H1 (cell line): ENCODE data around the gene ZNF419. TPM values are rescaled to one million over a fixed set of nuclear protein-coding genes. Genes with fewer than 3 reads are reported as not detected.
"Not testable (repeated sequence)": the region's sequence is repeated elsewhere in the genome, so short reads cannot be mapped to it uniquely, and the experiment has no call there.

Source experiments
- CTCF ChIA-PET: fragments of 300-600 bp; sonication (Branson Sonifier 250); formaldehyde crosslinking; loops from one replicate; lab custom pipeline; 2021; ENCODE audit not compliant: partially characterized antibody; lab: Charles Lee
- POLR2A ChIA-PET: fragments of 300-600 bp; sonication (Branson Sonifier 250); formaldehyde crosslinking; loops from one replicate; lab custom pipeline; 2021; ENCODE audit warnings: inconsistent platforms; ENCODE audit not compliant: partially characterized antibody; lab: Charles Lee
- DNase-seq, 2 experiments: peaks; one replicate each; pipeline versions ENCODE4 v3.0.0 to v3.0.0-alpha.2; 2010 to 2022; ENCODE audit warnings: low spot score in 2 of 2, low read depth in 1 of 2, mixed read lengths in 1 of 2
- FAIRE-seq: peaks from 2 replicates; lab custom pipeline; 2011; peaks lifted over from hg19 to GRCh38; lab: Jason Lieb, UNC
- H2AFZ ChIP-seq: 2 replicates; pipeline ENCODE4 v1.8.1; 2012; ENCODE audit warnings: low read length, inconsistent platforms
- H2AK5ac ChIP-seq: 2 replicates; pipeline ENCODE4 v1.6.1; 2013; ENCODE audit warnings: low read depth, low read length
- H2BK120ac ChIP-seq: replicated peaks from 2 replicates; pipeline ENCODE3; 2013; ENCODE audit warnings: low read depth, low read length, inconsistent platforms
- H2BK12ac ChIP-seq: 2 replicates; pipeline ENCODE4 v1.6.1; 2013; ENCODE audit warnings: low read depth, low read length
- H2BK15ac ChIP-seq: 2 replicates; pipeline ENCODE4 v1.6.1; 2013; ENCODE audit warnings: low read length
- H2BK20ac ChIP-seq: 2 replicates; pipeline ENCODE4 v1.6.1; 2013; ENCODE audit warnings: low read length
- H2BK5ac ChIP-seq: 2 replicates; pipeline ENCODE4 v1.6.1; 2013; ENCODE audit warnings: low read depth, low read length
- H3K14ac ChIP-seq: 2 replicates; pipeline ENCODE4 v1.6.1; 2013; ENCODE audit warnings: inconsistent platforms; ENCODE audit not compliant: insufficient read length
- H3K18ac ChIP-seq: 2 replicates; pipeline ENCODE4 v1.6.1; 2013; ENCODE audit warnings: low read length; ENCODE audit errors: extremely low read depth
- H3K23ac ChIP-seq: 2 replicates; pipeline ENCODE4 v1.6.1; 2013; ENCODE audit warnings: inconsistent platforms; ENCODE audit not compliant: insufficient read length
- H3K23me2 ChIP-seq: 2 replicates; pipeline ENCODE4 v1.6.1; 2013; ENCODE audit warnings: low read depth, low read length
- H3K27ac ChIP-seq: 2 replicates; pipeline ENCODE4 v1.6.1; 2011; ENCODE audit warnings: low read depth, low read length, inconsistent platforms
- H3K27me3 ChIP-seq, 4 experiments: replicated peaks in 1 of 4; 1 replicate in 1 of 4; 2 replicates in 3 of 4; pipeline versions ENCODE4 v1.6.1 to v1.8.1; 2011 to 2013; ENCODE audit warnings: low read length in 3 of 4, mild to moderate bottlenecking in 3 of 4, inconsistent platforms in 2 of 4, mixed read lengths in 2 of 4, moderate library complexity in 1 of 4; ENCODE audit not compliant: control insufficient read depth in 3 of 4, insufficient read depth in 3 of 4; ENCODE audit errors: extremely low read depth in 1 of 4
- H3K36me3 ChIP-seq, 4 experiments: 2 replicates each; pipeline versions ENCODE4 v1.6.1 to v1.8.1; 2011 to 2013; ENCODE audit warnings: mild to moderate bottlenecking in 4 of 4, low read length in 3 of 4, moderate library complexity in 2 of 4, control low read depth in 1 of 4, inconsistent platforms in 1 of 4; ENCODE audit not compliant: insufficient read depth in 4 of 4, control insufficient read depth in 2 of 4
- H3K4ac ChIP-seq: replicated peaks from 2 replicates; pipeline ENCODE3; 2013; ENCODE audit warnings: low read length, low read depth, mixed read lengths, inconsistent platforms; ENCODE audit not compliant: insufficient read length
- H3K4me1 ChIP-seq, 4 experiments: replicated peaks in 1 of 4; 1 replicate in 1 of 4; 2 replicates in 3 of 4; pipeline versions ENCODE4 v1.6.1 to v1.8.1; 2011 to 2013; ENCODE audit warnings: low read length in 3 of 4, inconsistent platforms in 2 of 4, mixed read lengths in 1 of 4; ENCODE audit not compliant: insufficient read depth in 4 of 4, control insufficient read depth in 3 of 4
- H3K4me2 ChIP-seq, 2 experiments: 2 replicates each; pipeline versions ENCODE4 v1.6.1 to v1.8.1; 2011 to 2013; ENCODE audit warnings: low read depth in 2 of 2, low read length in 2 of 2, control low read depth in 1 of 2, inconsistent platforms in 1 of 2, mild to moderate bottlenecking in 1 of 2; ENCODE audit not compliant: insufficient read depth in 1 of 2
- H3K4me3 ChIP-seq, 4 experiments: fragments of 200-600, 300-600 bp in 1 of 4; sonication (generic), shearing (Covaris generic), sonication (Bioruptor Twin) in 1 of 4; 2 replicates each; pipeline versions ENCODE4 v1.5.1 to v1.8.1; 2011 to 2016; ENCODE audit warnings: low read length in 4 of 4, low read depth in 3 of 4, control low read depth in 2 of 4, inconsistent platforms in 2 of 4, mild to moderate bottlenecking in 2 of 4, mixed read lengths in 1 of 4, moderate library complexity in 1 of 4; ENCODE audit not compliant: insufficient read depth in 2 of 4; ENCODE audit errors: extremely low read depth in 1 of 4
- H3K56ac ChIP-seq: replicated peaks from 2 replicates; pipeline ENCODE3; 2013; ENCODE audit warnings: low read depth, mild to moderate bottlenecking, mixed read lengths, low read length, inconsistent platforms; ENCODE audit not compliant: insufficient read length
- H3K79me1 ChIP-seq: 2 replicates; pipeline ENCODE4 v1.6.1; 2013; ENCODE audit warnings: low read depth, low read length, control low read depth
- H3K79me2 ChIP-seq, 2 experiments: 2 replicates each; pipeline versions ENCODE4 v1.6.1 to v1.8.1; 2012 to 2013; ENCODE audit warnings: low read length in 2 of 2, mild to moderate bottlenecking in 2 of 2, inconsistent platforms in 1 of 2; ENCODE audit not compliant: insufficient read depth in 2 of 2, control insufficient read depth in 1 of 2
- H3K9ac ChIP-seq, 4 experiments: replicated peaks in 1 of 4; 1 replicate in 1 of 4; 2 replicates in 3 of 4; pipeline versions ENCODE4 v1.6.1 to v1.8.1; 2011 to 2013; ENCODE audit warnings: low read depth in 3 of 4, low read length in 3 of 4, control low read depth in 2 of 4, mild to moderate bottlenecking in 2 of 4, moderate library complexity in 2 of 4, inconsistent platforms in 1 of 4; ENCODE audit errors: extremely low read depth in 1 of 4
- H3K9me3 ChIP-seq, 2 experiments: 2 replicates each; pipeline versions ENCODE4 v1.6.1 to v1.8.1; 2012 to 2013; ENCODE audit warnings: mild to moderate bottlenecking in 2 of 2, moderate library complexity in 2 of 2, control low read depth in 1 of 2, inconsistent platforms in 1 of 2, low read depth in 1 of 2, low read length in 1 of 2, mixed read lengths in 1 of 2; ENCODE audit not compliant: insufficient read depth in 2 of 2
- H4K20me1 ChIP-seq, 2 experiments: replicated peaks in 1 of 2; 2 replicates each; pipeline versions ENCODE3 to v1.8.1; 2011 to 2013; ENCODE audit warnings: inconsistent platforms in 2 of 2, low read length in 2 of 2, mild to moderate bottlenecking in 1 of 2; ENCODE audit not compliant: insufficient read depth in 2 of 2, control insufficient read depth in 1 of 2
- H4K5ac ChIP-seq: 2 replicates; pipeline ENCODE4 v1.6.1; 2013; ENCODE audit warnings: low read length, low read depth, mixed read lengths, inconsistent platforms; ENCODE audit not compliant: insufficient read length
- H4K8ac ChIP-seq: 2 replicates; pipeline ENCODE4 v1.8.0; 2013; ENCODE audit warnings: mild to moderate bottlenecking, moderate library complexity, low read length, inconsistent platforms; ENCODE audit not compliant: insufficient read depth; ENCODE audit errors: extremely low read depth
- H4K91ac ChIP-seq: replicated peaks from 2 replicates; pipeline ENCODE3; 2013; ENCODE audit warnings: low read length, mixed read lengths, inconsistent platforms; ENCODE audit not compliant: insufficient read length
- ASH2L ChIP-seq: fragments of 200-600, 300-600 bp; sonication (generic); IDR thresholded peaks from one replicate; pipeline ENCODE4 v1.7.1; 2017; ENCODE audit warnings: low read length
- CEBPB ChIP-seq: IDR thresholded peaks from 2 replicates; pipeline ENCODE4 v1.6.1; 2012; ENCODE audit warnings: low read depth, low read length
- WGBS, 2 experiments: shearing (Covaris generic) in 1 of 2; methylation state at CpG; one replicate each; pipeline versions ENCODE4 v1.1.6 to v1.1.7; 2013 to 2015; ENCODE audit warnings: low lambda C conversion rate in 2 of 2, mixed read lengths in 2 of 2, inconsistent platforms in 1 of 2, low coverage in 1 of 2, missing lambda C conversion rate in 1 of 2; ENCODE audit not compliant: insufficient replicate concordance in 2 of 2, insufficient coverage in 1 of 2, insufficient read length in 1 of 2; ENCODE audit errors: extremely low coverage in 1 of 2, missing lambda C conversion rate in 1 of 2; 5-methylcytosine and 5-hydroxymethylcytosine counted together
- polyA plus RNA-seq, 7 experiments: library from polyadenylated mRNA; depleted of rRNA in 3 of 7; stranded (reverse) in 5 of 7; unstranded in 2 of 7; fragments of >200 nt in 5 of 7; fragments of 200-250 nt in 2 of 7; gene quantifications; 1 replicate in 5 of 7; 2 replicates in 1 of 7; 4 replicates in 1 of 7; pipeline versions ENCODE4 v1.2.1 to v1.2.3, GENCODE V29; 2011 to 2013; ENCODE audit warnings: missing spikeins in 2 of 7, mixed read lengths in 2 of 7
- total RNA-seq: library from RNA; stranded (reverse); fragmentation: NEBNext Ultra II Directional; extraction: Animal tissue kit (Norgen Biotek cat#: 25700); gene quantifications from 2 replicates; pipeline ENCODE4 v1.2.1, GENCODE V29; 2021

ZNF419 gene
- total and polyA plus RNA-seq, 2 of the 8 experiments (the other 6 are each of a cell fraction or from before 2014, with no cell fraction given): 5.8 to 11.9 TPM

- DNase-seq: no peak
- no peak for FAIRE-seq
- POLR2A ChIA-PET: interaction anchor here (0.6 kb wide), 1 partner anchor 90 kb away, joined by 3 read pairs; no protein-coding TSS in a partner anchor
- H2BK12ac ChIP-seq: no peak overlapping the region
- no peak overlapping the region for H3K56ac ChIP-seq
- H3K23ac ChIP-seq: no peak overlapping the region
- no peak overlapping the region for H3K9ac ChIP-seq
- no peak overlapping the region for H2BK5ac ChIP-seq
- H2BK120ac ChIP-seq: no peak overlapping the region
- no peak overlapping the region for H4K8ac ChIP-seq
- peak; percentile 50; the same call in 1 of the 2 replicates for TF ChIP-seq CEBPB
- TF ChIP-seq ASH2L: no peak
- H4K91ac ChIP-seq: no peak overlapping the region
- no peak overlapping the region for H2BK20ac ChIP-seq
- no peak overlapping the region for H2AFZ ChIP-seq
- H4K20me1 ChIP-seq: no peaks in the 10 kb centered on the region
- no peak overlapping the region for H2BK15ac ChIP-seq
- H2AK5ac ChIP-seq: no peak overlapping the region
- H3K23me2 ChIP-seq: no peaks in the 10 kb centered on the region
- no peaks in the 10 kb centered on the region for H3K4me1 ChIP-seq
- H3K27ac ChIP-seq: no peak overlapping the region
- H3K9me3 ChIP-seq: peaks cover 15 to 22% of the 10 kb centered on the region in 2 experiments
- H3K36me3 ChIP-seq: peaks cover 0 to 10% (median 2%) of the 10 kb centered on the region in 4 experiments; a peak in 3 of 8 replicates
- no peaks in the 10 kb centered on the region for H3K27me3 ChIP-seq
- H4K5ac ChIP-seq: no peak overlapping the region
- no peak overlapping the region for H3K4me3 ChIP-seq
- CTCF ChIA-PET: no interaction called here
- no peak overlapping the region for H3K14ac ChIP-seq
- H3K18ac ChIP-seq: no peak overlapping the region
- H3K79me1 ChIP-seq: no peaks in the 10 kb centered on the region
- no peak overlapping the region for H3K4ac ChIP-seq
- no peak overlapping the region for H3K4me2 ChIP-seq
- WGBS, 2 experiments: 91% methylated on average over 5 of the region's 5 CpGs; no CpG with 5 or more reads in 1 of the 2 experiments
- no peaks in the 10 kb centered on the region for H3K79me2 ChIP-seq
Observed at GRCh38 chr19:57515255-57515654, 27.7 kb downstream of the ZNF419 start.

- H3K23ac ChIP-seq, H4K91ac ChIP-seq, H2AK5ac ChIP-seq, H3K79me1 ChIP-seq, H3K4me2 ChIP-seq, H2BK12ac ChIP-seq, H3K14ac ChIP-seq, H2BK15ac ChIP-seq, H3K79me2 ChIP-seq, H3K27ac ChIP-seq, H3K4ac ChIP-seq, H2BK20ac ChIP-seq, DNase-seq, H4K8ac ChIP-seq, H3K9ac ChIP-seq, H3K18ac ChIP-seq, H3K27me3 ChIP-seq, H3K23me2 ChIP-seq, FAIRE-seq, H2AFZ ChIP-seq, H2BK5ac ChIP-seq, H4K20me1 ChIP-seq, H3K36me3 ChIP-seq, H3K56ac ChIP-seq, H3K4me1 ChIP-seq, H2BK120ac ChIP-seq, H3K4me3 ChIP-seq, H4K5ac ChIP-seq: not testable (repeated sequence)
- peaks cover 5 to 14% of the 10 kb centered on the region in 2 experiments for H3K9me3 ChIP-seq
- CTCF ChIA-PET: interaction anchor here (0.7 kb wide), 1 partner anchor 96 kb away, joined by 3 read pairs; no protein-coding TSS in a partner anchor
- WGBS, 2 experiments: 95% methylated on average over 4 of the region's 4 CpGs; no CpG with 5 or more reads in 1 of the 2 experiments
- POLR2A ChIA-PET: interaction anchor here (0.6 kb wide), 1 partner anchor 413 kb away, joined by 4 read pairs; no protein-coding TSS in a partner anchor
Observed at GRCh38 chr19:57518021-57518420, 30.5 kb downstream of the ZNF419 start.
